Mesothelial cell of epicardium (in vitro differentiated cells): Measurements from ENCODE around the gene LCLAT1. TPM values are rescaled to one million over a fixed set of nuclear protein-coding genes. Genes with fewer than 3 reads are reported as not detected.

Experiments
- DNase-seq, 2 experiments: peaks; one replicate each; pipeline ENCODE4 v3.0.0; 2021; ENCODE audit warnings: low spot score in 2 of 2; ENCODE audit not compliant: unreplicated experiment in 2 of 2
- H3K27ac Mint-ChIP-seq: 2 replicates; pipeline ENCODE4 v1.8.0; 2021; ENCODE audit warnings: mixed read lengths
- H3K27me3 Mint-ChIP-seq: 2 replicates; pipeline ENCODE4 v1.8.0; 2021; ENCODE audit warnings: low read depth, mixed read lengths
- H3K36me3 Mint-ChIP-seq: 2 replicates; pipeline ENCODE4 v1.8.0; 2021; ENCODE audit warnings: mixed read lengths
- H3K4me1 Mint-ChIP-seq: 2 replicates; pipeline ENCODE4 v1.8.0; 2021; ENCODE audit warnings: mixed read lengths
- H3K4me3 Mint-ChIP-seq: 2 replicates; pipeline ENCODE4 v1.8.0; 2021; ENCODE audit warnings: mild to moderate bottlenecking, moderate library complexity, mixed read lengths
- H3K9me3 Mint-ChIP-seq: 2 replicates; pipeline ENCODE4 v1.8.0; 2021; ENCODE audit warnings: mixed read lengths
- total RNA-seq: library from RNA; stranded (reverse); gene quantifications from 3 replicates; pipeline ENCODE4 v1.2.1, GENCODE V29; 2021
- TF ChIP-seq, protein P1 (sequence below): fragments of 200-600 bp; sonication (generic); IDR thresholded peaks from one replicate; pipeline ENCODE4 v1.5.0; 2021; ENCODE audit warnings: antibody characterized with exemption; ENCODE audit not compliant: unreplicated experiment

Gene LCLAT1
- total RNA-seq, 1 donor from 2014 or later = 23.2 TPM

DNA sequence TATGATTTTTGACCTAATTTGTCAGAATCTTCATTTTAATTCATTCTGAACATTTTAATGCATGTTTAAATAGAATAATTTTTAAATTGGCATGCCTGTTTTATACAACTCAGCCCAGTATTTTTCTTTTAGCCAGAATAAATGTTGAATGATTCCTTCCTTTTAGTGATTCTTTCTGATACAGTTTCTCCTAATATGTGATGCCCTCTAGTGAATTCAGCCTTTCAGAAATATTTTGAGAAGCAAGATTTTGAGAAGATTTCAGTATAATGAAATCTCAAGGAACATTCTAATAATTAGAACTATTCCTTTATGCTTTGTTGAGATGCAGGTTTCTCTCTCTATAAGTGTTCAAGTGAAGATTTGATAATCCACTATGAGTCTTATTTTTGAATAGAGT is 28.5 kb downstream of the LCLAT1 start:
- no peak for DNase-seq
- Mint-ChIP-seq H3K27me3 (no peaks in the 10 kb centered on the region), H3K36me3 (peaks cover 3% of the 10 kb centered on the region), H3K9me3 (peaks cover 4% of the 10 kb centered on the region), H3K4me3 (no peak overlapping the region), H3K4me1 (peaks cover 12% of the 10 kb centered on the region), H3K27ac (no peak overlapping the region)
- TF ChIP-seq, protein P1, sequence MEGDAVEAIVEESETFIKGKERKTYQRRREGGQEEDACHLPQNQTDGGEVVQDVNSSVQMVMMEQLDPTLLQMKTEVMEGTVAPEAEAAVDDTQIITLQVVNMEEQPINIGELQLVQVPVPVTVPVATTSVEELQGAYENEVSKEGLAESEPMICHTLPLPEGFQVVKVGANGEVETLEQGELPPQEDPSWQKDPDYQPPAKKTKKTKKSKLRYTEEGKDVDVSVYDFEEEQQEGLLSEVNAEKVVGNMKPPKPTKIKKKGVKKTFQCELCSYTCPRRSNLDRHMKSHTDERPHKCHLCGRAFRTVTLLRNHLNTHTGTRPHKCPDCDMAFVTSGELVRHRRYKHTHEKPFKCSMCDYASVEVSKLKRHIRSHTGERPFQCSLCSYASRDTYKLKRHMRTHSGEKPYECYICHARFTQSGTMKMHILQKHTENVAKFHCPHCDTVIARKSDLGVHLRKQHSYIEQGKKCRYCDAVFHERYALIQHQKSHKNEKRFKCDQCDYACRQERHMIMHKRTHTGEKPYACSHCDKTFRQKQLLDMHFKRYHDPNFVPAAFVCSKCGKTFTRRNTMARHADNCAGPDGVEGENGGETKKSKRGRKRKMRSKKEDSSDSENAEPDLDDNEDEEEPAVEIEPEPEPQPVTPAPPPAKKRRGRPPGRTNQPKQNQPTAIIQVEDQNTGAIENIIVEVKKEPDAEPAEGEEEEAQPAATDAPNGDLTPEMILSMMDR = no peak

DNA sequence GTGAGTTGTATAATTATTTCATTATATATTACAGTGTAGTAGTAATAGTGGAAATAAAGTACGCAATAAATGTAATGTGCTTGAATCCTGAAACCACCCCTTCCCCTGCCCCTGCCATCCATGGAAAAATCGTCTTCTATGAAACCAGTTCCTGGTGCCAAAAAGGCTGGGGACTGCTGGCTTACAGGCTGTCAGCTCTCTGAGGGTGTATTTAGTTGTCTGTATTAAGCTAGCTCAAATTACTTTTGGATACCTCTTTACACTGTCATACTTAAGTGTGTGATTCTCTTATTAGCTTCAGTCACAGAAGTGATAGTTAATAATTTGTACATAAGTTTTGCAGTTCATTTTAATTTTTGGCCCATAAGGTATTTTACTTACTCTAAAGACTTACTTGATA is 29.6 kb downstream of the LCLAT1 start:
- DNase-seq = no peak
- H3K4me1 Mint-ChIP-seq = peaks cover 19% of the 10 kb centered on the region
- H3K4me3 Mint-ChIP-seq = no peak overlapping the region
- H3K27me3 Mint-ChIP-seq = no peaks in the 10 kb centered on the region
- H3K36me3 Mint-ChIP-seq = peaks cover 4% of the 10 kb centered on the region
- TF ChIP-seq, protein P1 = no peak
- H3K9me3 Mint-ChIP-seq = peaks cover 1% of the 10 kb centered on the region
- no peak overlapping the region for H3K27ac Mint-ChIP-seq

DNA sequence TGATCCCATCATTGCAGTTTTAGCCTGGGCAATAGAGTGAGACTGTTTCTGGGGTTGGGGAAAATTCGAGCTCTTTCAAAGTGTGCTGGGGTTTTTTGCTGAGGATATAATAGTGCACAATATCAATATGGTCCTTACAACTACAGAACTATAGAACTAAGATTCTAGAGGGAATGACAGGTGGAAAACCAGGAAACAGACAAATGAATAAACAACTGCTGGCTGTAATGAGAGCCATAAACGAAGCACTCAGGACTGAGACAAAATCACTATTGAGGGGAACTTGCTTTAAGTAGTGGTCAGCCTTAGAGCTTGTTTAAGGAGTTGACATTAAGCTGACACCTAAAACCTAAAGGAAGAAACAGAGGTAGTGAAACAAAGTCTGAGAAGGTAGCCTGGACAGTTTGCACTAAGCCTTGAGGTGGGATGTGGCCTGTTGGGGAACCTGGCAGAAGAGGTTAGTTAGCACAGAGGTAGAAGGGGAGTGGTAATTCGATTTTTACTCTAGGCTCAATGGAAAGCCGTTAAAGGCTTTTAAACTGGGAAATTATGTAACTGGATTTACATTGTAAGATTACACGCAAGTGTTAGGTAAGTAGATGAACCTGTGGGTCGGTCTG is 33.8 kb downstream of the LCLAT1 start:
- H3K4me3 Mint-ChIP-seq = no peak overlapping the region
- H3K27ac Mint-ChIP-seq = no peak overlapping the region
- no peaks in the 10 kb centered on the region for H3K9me3 Mint-ChIP-seq
- no peak for DNase-seq
- H3K4me1 Mint-ChIP-seq = peaks cover 10% of the 10 kb centered on the region
- TF ChIP-seq, protein P1 = no peak
- H3K36me3 Mint-ChIP-seq = peaks cover 4% of the 10 kb centered on the region
- H3K27me3 Mint-ChIP-seq = no peaks in the 10 kb centered on the region

DNA sequence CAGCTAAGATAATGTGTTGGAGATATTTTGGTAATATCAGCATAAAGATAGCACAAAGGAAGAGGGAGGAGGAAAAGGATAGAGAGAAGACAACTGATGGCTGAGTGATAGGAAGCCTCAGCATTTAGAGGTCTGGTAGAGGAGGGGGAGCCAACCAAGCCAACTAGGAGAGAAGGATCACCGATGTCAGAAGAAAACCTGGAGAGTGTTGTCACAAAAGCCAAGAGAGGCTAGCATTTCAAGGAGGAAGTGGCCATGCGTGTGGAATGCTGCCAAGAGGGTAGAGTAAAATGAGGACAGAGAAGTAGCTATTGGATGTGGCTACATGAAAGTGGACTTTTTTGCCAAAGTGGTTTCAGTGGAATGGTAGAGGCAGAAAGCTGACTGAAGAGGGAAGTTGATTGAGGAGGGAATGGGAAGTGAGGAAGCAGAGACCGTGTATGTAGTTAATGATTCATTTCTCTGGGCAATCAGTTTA is 34.3 kb downstream of the LCLAT1 start:
- Mint-ChIP-seq H3K36me3 (peaks cover 5% of the 10 kb centered on the region), H3K4me3 (no peak overlapping the region), H3K9me3 (no peaks in the 10 kb centered on the region), H3K27me3 (no peaks in the 10 kb centered on the region), H3K4me1 (peaks cover 10% of the 10 kb centered on the region), H3K27ac (no peak overlapping the region)
- TF ChIP-seq, protein P1 = no peak
- no peak for DNase-seq

DNA sequence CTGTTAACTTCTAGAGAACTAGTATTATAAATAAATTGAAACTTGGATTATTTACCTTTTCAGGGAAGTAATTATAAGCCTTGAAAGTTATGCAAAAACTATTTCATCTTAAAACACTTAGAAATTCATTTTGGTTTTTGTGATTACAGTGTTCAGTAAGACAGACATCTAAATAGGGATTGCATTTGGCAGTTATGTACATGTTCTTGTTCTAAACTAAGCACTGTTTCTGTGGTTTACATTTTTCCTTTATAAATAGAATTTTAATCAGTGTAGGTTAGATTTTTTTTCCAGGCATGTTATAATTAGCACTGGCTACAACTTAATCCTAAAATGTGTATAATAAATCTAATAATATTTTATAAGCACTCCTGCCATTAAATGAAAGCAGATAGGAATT is 35.0 kb downstream of the LCLAT1 start:
- no peaks in the 10 kb centered on the region for H3K27me3 Mint-ChIP-seq
- H3K27ac Mint-ChIP-seq = no peak overlapping the region
- no peak for DNase-seq
- TF ChIP-seq, protein P1 = no peak
- peaks cover 6% of the 10 kb centered on the region for H3K36me3 Mint-ChIP-seq
- H3K4me1 Mint-ChIP-seq = peaks cover 10% of the 10 kb centered on the region
- H3K9me3 Mint-ChIP-seq = no peaks in the 10 kb centered on the region
- no peak overlapping the region for H3K4me3 Mint-ChIP-seq
